Measurements from ENCODE around the gene ZHX3.

The ZHX3 gene

DNA sequence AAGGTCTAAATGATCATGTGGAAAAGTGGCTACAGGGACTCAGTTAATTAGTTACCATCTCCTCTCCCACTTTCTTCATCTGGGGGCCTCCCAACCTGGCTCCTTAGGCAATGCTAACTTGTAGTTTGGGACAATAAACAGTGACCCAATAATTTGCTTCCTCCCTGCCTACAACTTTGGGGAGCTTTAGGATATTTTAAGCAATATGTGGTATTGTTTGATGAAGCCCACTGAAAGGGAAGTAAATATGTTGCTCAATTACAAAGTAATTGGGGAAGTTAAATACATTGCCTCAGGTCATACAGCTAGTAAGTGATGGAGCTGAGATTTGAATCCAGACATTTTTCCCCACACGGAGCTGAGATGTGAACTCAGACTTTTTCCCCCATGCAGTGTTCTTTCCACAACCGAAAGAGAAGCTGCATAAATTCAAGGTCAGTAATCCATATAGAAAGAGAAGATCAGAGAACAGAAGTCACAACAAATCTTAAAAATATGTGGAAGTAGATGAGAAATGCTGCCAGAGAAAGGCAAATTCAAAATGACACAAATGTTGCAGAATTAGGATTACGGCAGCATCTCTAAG, 26.6 kb downstream of the ZHX3 start:
- TF ChIP-seq, protein P1, sequence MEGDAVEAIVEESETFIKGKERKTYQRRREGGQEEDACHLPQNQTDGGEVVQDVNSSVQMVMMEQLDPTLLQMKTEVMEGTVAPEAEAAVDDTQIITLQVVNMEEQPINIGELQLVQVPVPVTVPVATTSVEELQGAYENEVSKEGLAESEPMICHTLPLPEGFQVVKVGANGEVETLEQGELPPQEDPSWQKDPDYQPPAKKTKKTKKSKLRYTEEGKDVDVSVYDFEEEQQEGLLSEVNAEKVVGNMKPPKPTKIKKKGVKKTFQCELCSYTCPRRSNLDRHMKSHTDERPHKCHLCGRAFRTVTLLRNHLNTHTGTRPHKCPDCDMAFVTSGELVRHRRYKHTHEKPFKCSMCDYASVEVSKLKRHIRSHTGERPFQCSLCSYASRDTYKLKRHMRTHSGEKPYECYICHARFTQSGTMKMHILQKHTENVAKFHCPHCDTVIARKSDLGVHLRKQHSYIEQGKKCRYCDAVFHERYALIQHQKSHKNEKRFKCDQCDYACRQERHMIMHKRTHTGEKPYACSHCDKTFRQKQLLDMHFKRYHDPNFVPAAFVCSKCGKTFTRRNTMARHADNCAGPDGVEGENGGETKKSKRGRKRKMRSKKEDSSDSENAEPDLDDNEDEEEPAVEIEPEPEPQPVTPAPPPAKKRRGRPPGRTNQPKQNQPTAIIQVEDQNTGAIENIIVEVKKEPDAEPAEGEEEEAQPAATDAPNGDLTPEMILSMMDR (IDR thresholded peaks at IDR 0.05; ENCODE audit: control insufficient read depth, insufficient read depth, low read depth, low read length, missing control alignments), result no peak
- H3K4me3 ChIP-seq (ENCODE audit: control insufficient read depth, low read depth, low read length), result no peak overlapping the region
- no peak for DNase-seq (ENCODE audit: low read depth)

DNA sequence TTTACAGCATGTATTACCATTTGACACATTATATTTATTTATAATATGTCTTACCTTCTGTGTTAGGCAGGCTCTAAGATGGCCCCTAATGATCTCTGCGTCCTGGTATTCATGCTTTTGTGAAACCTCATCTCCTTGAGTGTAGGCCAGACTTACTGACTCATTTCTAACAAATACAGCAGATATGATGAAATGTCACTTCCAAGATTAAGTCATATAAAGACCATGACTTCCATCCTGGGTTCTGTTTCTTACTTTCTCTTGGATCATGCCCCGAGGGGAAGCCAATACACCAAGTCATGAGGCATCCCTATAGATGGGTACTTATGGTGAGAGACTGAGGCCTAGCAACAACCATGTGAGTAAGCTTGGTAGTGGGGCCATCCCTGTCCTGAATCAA, 30.2 kb downstream of the ZHX3 start:
- TF ChIP-seq, protein P1 (IDR thresholded peaks at IDR 0.05; ENCODE audit: control insufficient read depth, insufficient read depth, low read depth, low read length, missing control alignments), result no peak
- no peak overlapping the region for H3K4me3 ChIP-seq (ENCODE audit: control insufficient read depth, low read depth, low read length)
- DNase-seq (ENCODE audit: low read depth), result no peak

GRCh38 chr20:41286240-41286851, 31.2 kb downstream of the ZHX3 start:
- H3K4me3 ChIP-seq (ENCODE audit: control insufficient read depth, low read depth, low read length), result no peak overlapping the region
- DNase-seq (ENCODE audit: low read depth), result no peak
- TF ChIP-seq, protein P1 (IDR thresholded peaks at IDR 0.05; ENCODE audit: control insufficient read depth, insufficient read depth, low read depth, low read length, missing control alignments), result no peak

GRCh38 chr20:41279546-41280225, 37.8 kb downstream of the ZHX3 start:
- no peak overlapping the region for H3K4me3 ChIP-seq (ENCODE audit: control insufficient read depth, low read depth, low read length)
- no peak for DNase-seq (ENCODE audit: low read depth)
- TF ChIP-seq, protein P1 (IDR thresholded peaks at IDR 0.05; ENCODE audit: control insufficient read depth, insufficient read depth, low read depth, low read length, missing control alignments), result no peak

- H3K4me3 ChIP-seq (ENCODE audit: control insufficient read depth, low read depth, low read length), result no peak overlapping the region
- no peak for DNase-seq (ENCODE audit: low read depth)
- TF ChIP-seq, protein P1 (IDR thresholded peaks at IDR 0.05; ENCODE audit: control insufficient read depth, insufficient read depth, low read depth, low read length, missing control alignments), result no peak
Observed at GRCh38 chr20:41278936-41279335, 38.6 kb downstream of the ZHX3 start.

DNA sequence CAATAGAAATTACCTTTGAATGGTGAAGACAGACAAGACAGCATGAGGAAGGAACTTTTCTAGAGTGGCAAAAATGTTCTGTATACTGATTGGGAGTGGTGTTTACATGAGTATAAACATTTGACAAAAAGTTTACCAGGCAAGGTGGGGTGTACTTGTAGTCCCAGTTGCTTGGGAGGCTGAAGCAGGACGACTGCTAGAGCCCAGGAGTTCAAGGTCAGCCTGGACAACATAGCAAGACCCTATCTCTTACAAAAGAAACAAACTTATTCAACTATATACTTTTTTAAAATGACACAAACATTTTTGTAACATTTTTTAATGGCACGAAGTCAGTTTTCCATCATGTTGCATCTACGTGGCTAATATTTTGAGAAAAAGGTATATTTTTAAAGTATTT, 40.5 kb downstream of the ZHX3 start:
- no peak overlapping the region for H3K4me3 ChIP-seq (ENCODE audit: control insufficient read depth, low read depth, low read length)
- DNase-seq (ENCODE audit: low read depth), result no peak
- TF ChIP-seq, protein P1 (IDR thresholded peaks at IDR 0.05; ENCODE audit: control insufficient read depth, insufficient read depth, low read depth, low read length, missing control alignments), result no peak

All from AG09309 (cell line).